H1 (cell line): Measurements from ENCODE around the gene PSKH1.

Experiments used
- ATF3 ChIP-seq: IDR thresholded peaks from 2 replicates; pipeline ENCODE4 v1.6.1; 2011; ENCODE audit warnings: low read depth, mild to moderate bottlenecking, low read length; ENCODE audit not compliant: insufficient read depth
- BCL11A ChIP-seq, 2 experiments: IDR thresholded peaks; one replicate each; pipeline ENCODE4 v1.6.1; 2011; ENCODE audit warnings: low read depth in 2 of 2, low read length in 2 of 2, mild to moderate bottlenecking in 2 of 2
- EZH2 ChIP-seq: fragments of 200-600 bp; sonication (generic); IDR thresholded peaks from 2 replicates; pipeline ENCODE4 v1.7.1; 2012; ENCODE audit warnings: low read depth, mild to moderate bottlenecking, moderate library complexity, low read length, inconsistent platforms; ENCODE audit not compliant: severe bottlenecking
- POLR2A ChIP-seq, 2 experiments: IDR thresholded peaks; 1 replicate in 1 of 2; 2 replicates in 1 of 2; pipeline ENCODE4 v1.6.1; 2011; ENCODE audit warnings: low read depth in 2 of 2, low read length in 2 of 2, mild to moderate bottlenecking in 2 of 2; ENCODE audit errors: control extremely low read depth in 1 of 2
- TAF1 ChIP-seq: IDR thresholded peaks from 2 replicates; pipeline ENCODE4 v1.6.1; 2011; ENCODE audit warnings: mild to moderate bottlenecking, low read depth, low read length
- ZNF274 ChIP-seq: IDR thresholded peaks from 2 replicates; pipeline ENCODE4 v1.7.0; 2012; ENCODE audit warnings: low read length, borderline replicate concordance; ENCODE audit errors: extremely low read depth

- TF ChIP-seq BCL11A (IDR thresholded peaks at IDR 0.05; ENCODE audit: low read depth in 2 of 2, low read length in 2 of 2): no peak
- peak; percentile 85 for TF ChIP-seq TAF1
- TF ChIP-seq ATF3: peak; percentile 62
- TF ChIP-seq EZH2: no peak
- TF ChIP-seq POLR2A (IDR thresholded peaks at IDR 0.05; ENCODE audit: control extremely low read depth in 1 of 2, low read depth in 2 of 2, low read length in 2 of 2): peak; percentile 56 to 81
- TF ChIP-seq ZNF274: no peak
These were observed at the start of gene PSKH1 for GRCh38 chr16:67892899-67893742.
